Stimulated activated CD8-positive, alpha-beta memory T cell treated with anti-CD3 and anti-CD28 coated beads, Interleukin-7, amount 100 ng/mL, for 4 hours (primary cell): ENCODE data around the gene B3GLCT.
A peak's percentile ranks its signal among the peaks of the same experiment; 100 is the strongest.
"Not testable (repeated sequence)": the region's sequence is repeated elsewhere in the genome, so short reads cannot be mapped to it uniquely, and the experiment has no call there.

Experiments used
- DNase-seq, 2 donors: peaks; one replicate each; pipeline ENCODE4 v3.0.0-alpha.2; 2020; ENCODE audit warnings: low read depth in 2 of 2

Gene B3GLCT

DNA sequence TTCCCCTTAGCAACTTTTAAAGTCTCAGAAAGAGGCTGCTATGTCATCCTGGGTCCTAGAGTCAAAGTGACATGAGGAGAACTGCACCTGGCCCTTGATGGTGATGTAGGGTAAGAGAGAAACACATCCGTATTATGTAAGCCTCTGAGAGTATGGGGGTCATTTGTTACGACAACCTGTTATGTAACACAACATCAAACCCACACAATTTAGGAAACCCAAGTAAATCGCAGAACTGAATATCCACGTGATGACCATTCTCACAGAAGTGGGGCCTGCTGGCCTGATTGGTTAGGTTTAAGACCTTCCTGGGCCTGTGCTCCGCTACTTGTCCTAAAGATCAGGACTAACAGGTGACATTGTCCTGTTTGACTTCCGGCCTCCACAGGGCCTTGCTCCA lies 15.3 kb upstream of the B3GLCT start:
- DNase-seq: no peak

DNA sequence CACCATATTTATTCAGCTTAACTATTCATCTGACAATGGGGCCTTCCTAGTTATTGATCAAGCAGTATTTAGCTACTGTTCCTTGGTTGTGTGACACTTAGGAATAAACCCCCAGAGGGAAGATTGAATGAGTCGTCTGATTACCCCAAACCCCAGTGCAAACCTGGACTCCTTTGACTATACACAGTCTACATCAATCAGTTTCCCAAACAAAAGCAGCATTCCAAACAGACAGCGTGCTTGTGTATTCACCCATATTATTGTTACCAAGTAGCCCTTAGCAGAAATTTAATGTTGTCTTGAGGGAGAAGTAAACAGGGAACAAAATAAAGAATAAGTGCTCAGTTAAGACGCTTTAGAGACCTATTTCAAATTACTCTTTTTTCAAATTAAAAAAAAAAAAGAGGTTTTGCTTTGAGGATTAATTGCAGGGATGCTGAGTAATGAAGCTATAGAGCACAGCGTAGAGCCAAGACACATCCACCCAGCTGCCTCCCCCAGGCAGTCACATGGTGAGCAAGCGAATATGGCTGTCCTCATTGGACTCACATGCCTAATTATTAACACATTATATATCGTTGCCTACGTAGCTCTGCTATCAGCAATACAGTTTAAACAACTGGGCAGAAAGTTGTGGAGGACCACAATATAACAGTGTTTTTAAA lies 14.7 kb upstream of the B3GLCT start:
- no peak for DNase-seq

DNA sequence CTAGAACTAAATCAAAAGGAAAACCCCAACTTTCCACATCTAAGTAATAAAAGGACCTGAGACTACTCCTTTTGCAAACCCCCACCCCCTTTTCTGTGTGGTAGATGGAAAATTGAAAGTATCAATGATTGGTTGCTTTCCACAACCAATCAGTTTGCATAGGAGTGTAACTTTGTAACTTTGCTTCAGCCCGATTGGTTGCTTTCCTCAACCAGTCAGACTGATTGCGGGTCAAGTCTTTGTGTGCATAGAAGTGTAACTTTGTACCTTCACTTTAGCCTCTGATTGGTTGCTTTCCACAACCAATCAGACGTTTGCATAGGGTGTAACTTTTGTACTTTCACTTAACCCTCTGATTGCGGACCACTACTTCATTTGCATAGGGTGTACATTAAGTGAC lies 8.0 kb upstream of the B3GLCT start:
- DNase-seq: no peak

DNA sequence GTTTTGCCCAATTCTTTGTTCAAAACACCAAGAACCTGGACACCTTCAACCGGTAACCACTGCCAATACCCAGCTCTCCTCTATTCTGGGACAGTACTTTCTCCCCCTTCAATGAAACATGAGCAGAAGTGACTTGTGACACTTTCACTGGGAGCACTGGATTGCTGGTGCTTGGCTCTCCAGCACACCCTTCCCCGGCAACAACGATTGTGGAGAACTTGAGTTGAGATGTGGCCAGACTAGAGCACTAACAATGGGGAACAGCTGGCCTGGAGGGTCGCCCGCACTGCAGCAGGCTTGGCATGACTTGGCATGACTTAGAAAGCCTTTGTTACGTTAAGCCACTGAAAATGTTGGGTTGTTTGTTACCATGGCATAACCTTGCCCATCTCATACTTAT lies 7.5 kb upstream of the B3GLCT start:
- no peak for DNase-seq

DNA sequence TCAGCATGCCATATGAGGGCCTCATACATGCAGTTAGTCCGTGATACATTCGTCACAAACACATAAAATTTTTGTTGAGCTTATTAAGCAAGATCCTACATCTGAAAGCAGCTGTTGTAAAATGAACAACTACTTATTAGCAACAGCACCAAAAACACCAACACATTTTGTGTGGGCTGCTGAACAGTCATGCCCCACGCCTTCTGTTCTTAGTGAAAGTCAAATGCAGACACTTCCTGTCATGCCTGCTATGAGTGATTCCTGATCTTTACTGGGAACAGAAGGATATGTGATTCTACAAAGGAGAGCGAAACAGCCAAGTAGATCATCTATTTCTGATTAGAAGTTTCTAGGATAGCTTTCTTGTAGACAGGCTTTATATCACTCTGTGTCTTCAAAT lies 4.2 kb upstream of the B3GLCT start:
- DNase-seq: no peak

DNA sequence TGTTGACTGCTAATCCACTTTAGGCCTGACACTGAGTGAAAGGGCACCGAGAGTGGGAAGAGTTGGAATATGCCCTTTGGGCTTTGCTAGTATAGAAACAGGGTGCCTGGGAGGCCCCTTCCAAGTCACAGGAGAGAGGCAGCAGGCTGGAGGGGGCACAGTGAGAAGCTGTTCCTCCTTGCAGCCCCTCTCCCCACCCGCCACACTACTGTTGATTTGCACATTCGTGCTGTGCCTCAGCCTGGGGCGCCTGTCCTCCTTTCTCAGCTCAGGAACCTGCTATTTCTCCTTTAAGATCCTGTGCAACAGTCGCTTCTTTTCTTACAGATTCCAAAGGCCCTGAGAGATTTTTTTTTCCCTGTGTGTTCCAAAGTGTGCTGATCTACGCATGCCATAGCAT lies 2.8 kb upstream of the B3GLCT start:
- no peak for DNase-seq

DNA sequence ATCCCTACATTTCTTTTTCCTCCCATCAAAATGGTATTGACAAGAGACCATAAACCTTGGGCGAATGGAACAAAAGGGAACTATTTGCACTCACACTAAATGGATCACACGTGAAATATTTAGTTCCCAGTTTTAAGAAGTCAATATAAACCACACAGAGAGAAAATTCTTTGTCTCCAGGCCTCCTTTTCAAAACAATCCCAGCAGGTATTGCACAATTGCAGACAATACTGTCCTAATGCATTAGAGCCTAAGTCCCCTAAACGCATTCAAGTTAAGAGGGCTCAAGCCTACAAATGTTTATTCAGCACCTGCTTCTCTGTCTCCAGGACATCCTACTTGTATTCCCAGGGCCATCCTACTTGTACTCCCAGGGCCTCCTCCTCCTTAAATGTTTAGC lies 1.3 kb upstream of the B3GLCT start:
- DNase-seq: no peak

DNA sequence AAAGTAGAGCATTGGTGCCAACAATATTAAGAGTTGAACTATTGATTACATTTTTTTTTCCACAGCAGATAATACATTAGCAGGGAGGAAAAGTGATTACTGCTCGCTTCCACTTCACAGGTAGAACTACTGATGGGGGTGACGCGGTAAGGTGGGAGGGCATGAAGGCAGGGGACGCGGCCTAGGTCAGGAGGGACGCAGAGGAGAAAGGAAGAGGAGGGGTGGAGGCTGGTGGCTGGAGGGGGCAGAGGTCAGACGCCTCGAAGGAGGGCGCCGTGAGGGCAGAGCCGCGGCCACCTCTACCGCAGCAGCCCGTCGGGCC lies 287 bp upstream of the B3GLCT start:
- DNase-seq: no peak

DNA sequence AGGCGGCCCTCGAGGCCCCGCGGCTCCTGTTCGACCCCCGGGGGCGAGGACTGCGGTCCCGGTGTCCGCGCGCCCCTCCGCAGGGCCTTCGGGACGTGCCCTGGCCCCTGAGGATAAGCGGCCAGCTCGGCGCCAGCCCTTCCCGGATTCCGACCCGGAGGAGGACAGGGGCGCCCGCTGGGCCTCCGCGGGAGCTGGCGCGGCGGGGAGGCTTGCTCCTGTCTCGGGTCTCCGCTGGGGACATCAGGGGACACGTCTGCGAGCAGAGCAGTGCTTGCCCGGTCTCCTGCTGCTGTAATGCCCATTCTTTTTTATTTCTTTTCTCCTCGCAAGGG lies 829 bp downstream of the B3GLCT start:
- DNase-seq: peak in 1 of 2 donors; percentile 42

DNA sequence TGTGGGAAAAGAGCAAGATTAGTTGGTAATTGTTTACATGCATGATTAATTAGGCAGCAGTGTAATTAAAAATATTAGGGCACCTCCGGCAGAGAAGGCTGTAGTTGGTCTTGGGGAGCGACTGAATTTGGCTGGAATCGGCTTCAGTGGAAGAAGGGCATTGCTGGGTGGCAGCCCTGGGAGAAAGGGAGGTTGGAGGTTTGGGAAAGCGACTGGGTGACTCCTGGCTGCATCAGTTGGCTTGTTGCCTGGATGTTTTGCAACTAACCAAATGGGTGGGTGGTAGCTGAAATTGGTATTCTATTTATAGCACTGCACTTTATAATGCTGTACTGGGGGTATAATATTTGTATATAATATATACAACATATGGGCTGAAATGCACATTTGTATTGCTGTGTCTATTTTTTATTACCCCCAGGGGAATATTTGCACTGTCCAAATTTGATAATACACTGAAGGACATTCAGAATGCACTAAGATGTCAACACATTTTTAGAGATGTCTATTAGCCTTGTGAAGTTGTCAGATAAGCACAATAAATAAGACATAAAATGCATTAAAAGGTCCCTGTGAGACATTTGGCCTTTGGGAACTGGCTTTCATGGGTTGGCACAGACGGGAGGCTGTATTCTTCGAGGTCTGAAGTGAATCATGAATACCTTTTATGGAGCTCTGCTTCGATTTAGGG lies 1.7 kb downstream of the B3GLCT start:
- no peak for DNase-seq

DNA sequence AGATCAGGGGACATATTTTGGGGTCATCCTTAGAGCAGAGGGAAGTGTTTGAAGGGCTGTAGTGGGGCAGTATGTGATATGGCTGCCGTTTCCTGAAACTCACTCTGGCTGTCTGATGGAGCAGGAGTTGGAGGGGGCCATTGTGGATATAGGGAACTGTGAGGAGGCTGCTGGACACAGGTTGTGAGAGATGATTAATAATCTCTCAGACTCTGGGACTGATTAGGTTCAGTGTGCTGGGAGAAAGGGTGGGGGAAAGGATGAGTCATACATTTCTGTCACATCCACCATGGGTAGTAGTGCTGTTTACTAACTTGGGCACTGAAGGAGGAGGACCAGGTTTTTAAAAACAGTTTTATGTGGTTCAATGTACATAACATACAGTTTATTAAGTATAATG lies 4.8 kb downstream of the B3GLCT start:
- DNase-seq: no peak

DNA sequence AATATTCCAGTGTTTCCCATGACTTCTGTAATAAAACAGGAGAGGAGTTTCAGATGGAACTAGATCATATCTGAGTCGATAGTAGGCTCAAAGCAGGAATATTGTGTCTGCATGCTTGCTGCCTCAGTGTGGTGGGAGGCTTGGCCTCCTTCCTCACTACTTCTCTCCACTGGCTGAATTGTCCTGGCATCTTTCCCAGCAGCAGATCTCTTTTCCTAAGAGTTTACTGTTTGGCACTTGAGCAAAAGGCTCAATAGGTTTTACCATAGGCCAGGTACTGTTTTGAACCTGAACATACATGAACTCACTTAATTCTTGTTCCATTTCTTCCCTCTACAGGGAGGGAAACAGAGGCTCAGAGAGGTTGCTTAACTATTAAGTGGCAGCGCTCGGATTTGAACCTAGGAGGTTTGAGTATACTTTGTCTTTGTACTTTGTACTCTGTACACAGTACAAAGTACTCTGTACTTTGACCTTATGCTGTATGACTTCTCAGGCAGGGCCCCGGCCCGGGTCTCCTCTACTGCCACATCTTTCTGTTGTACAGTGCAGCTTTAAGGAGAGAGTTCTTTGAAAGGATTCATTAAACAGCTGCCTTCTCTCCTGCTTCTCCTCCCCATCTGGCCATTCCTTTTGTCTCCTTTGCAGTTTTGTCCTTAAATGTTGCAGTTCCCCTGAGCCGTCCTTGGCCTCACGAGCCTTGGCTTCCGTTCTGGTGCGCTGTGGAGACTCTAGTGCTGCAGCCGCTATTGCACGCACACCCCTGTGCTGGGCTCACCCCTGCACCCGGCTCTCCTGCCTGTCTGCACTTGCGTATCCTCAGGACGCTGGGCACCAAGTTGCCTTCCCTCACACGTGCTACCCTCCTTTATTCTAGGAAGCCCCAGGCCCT lies 8.1 kb downstream of the B3GLCT start:
- no peak for DNase-seq

DNA sequence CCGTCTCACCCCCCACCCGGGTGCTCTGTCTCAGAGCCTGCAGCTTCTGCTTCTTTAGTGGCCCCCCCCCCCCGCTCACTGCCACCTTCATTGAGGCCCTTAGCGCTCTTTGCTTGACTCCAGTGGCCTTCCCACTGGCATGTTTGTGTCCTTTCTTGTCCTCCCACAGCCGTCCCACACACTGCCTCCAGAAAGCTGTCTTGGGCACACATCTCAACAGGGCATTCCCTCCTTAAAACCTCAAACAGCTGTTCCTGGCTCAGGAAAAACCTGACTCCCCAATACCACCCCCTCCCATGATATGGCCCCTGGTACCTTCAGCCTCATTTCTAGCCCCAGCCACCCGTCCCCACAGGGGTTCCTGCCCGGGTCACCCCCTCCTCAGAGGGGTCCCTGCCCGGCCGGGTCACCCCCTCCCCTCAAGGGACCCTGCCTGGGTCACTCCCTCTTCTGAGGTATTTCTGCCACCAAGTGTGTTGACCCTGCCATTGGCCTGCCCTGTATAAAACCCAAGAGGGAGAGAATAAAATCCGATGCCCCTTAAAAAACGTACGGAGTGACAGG lies 8.9 kb downstream of the B3GLCT start:
- no peak for DNase-seq

DNA sequence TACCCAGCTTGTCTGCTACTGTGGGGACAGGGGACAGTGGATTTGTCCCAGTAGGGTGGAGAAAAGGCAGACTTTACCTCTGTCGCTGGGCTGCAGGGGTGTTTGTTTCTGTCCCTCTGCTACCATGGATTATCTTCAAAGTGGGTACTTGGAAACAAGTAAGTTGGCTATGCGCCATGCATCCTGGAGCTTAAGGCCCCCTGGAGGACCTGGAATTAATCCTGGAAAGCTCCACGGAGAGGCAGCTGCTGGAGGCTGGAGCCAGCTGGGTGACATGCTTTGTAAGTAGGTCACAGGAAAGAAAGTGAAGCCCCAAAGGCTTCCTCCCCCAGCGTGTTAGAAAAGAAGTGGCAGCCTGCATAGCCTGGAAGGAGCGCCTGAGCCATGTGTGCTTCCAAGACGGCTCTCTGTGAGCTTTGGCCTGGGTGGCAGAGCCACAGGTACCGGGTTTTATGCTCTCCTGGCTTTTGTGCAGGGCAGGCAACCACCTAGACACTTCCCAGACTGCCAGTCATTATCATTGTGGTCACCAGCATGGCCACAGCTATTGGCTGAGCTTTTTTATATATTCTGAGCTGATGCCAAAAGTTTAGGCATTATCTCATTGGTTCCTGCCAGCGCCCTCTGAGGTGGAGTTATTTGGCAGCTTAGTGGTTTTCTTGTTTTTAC lies 9.5 kb downstream of the B3GLCT start:
- no peak for DNase-seq

DNA sequence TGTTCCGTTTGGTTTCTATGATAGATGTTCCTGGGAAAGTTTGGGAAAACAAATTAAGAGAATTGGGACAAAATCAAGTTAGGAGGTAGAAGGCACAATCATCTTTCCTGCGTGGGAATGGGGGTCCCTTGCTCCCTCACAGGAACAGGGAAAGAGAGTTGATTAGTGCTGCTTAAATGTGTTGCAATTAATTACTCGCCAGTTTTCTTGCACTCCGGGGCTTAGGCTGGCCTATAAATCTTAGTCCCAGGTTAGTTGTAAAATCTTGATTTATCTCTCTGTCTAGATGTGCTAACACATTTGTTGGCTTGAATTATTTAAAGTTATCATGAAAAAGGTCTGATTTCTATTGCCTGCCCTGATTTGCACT lies 10.1 kb downstream of the B3GLCT start:
- no peak for DNase-seq

DNA sequence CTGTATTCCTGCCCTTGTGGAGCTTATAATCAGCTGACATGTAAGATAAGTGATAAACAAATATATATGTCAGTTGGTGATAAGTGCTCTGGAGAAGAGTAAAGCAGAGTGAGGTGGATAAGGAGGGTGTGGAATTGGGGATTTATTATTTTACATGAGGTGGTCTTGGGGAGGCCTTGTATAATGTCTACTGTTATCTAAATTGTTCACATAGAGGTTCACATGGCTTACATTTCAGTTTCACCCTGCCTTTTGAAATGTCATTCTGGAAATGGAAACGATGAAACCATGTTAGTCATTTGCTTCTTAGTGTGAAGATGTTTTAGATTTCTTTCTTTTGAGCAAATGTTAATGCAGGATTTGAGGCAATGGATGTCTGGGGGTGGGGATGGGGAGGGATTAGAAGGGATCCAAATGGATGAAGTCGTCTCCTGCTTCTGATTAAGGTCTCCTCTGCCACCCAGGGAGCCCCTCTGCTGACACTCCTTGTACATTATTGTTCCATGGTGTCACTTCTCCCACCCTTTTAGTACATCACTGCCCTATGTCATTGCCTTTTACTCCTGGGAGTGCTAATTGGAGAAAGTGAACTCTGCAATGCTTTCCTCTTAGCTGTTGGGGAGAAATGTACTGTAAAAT lies 14.0 kb downstream of the B3GLCT start:
- no peak for DNase-seq

DNA sequence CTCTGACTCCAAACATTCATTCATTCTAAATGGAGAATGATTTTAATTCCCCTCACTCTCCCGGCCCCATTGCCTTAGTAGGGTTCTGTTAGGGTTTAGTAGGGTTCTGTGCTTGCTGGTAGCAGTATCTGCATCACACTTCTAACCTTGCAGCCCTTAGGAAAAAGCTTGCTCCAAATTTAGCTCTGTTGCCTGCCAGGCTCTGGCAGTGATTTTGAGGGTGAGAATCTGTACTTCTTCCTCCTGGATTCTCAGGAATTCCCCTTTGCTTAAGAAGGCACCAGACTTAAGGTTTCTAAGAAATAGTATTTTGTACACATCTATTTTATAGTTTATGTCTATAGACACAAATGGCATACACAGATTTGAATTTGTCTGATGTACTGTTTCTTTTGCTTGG lies 14.7 kb downstream of the B3GLCT start:
- no peak for DNase-seq

DNA sequence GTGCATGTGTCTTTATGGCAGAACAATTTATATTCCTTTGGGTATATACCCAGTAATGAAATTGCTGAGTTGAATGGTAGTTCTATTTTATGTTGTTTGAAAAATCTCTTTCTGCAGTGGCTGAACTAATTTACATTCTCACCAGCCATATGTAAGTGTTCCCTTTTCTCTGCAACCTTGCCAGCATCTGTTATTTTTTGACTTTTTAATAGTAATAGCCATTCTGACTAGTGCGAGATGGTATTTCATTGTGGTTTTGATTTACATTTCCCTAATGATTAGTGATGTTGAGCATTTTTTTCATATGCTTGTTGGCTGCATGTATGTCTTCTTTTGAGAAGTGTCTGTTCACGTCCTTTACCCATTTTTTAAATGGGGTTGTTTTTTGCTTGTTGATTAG lies 17.1 kb downstream of the B3GLCT start:
- not testable (repeated sequence) for DNase-seq

DNA sequence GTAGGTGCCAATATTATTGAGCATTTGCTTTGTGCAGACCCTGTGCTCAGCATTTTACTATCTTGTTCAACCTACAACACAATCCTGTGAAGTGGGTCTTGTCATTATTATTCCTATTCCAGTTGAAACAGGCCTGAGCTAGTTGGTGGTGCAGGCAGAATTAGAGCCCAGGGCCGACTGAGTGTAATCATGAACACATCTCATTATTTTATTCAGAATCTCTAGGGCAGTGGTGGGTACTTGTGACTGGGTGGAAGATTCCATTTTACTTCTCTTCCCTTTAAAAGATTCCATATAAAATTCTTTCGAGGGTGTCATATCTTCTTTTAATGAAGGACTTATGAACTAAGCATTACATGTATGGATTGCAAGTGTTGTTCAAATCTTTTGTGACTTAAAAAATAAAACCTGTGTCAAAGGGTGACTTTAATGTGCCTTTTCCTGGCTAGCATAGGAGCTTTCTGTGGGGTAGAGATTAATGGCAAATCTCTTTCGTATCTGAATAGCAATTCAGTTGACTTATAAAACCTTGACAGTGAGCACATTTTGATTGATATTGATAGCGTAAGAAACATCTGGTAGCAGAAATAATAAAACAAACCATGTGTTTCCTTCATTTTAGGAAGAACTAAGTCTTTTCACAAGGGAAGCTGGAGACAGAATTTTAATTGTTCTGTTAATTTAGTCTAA lies 20.3 kb downstream of the B3GLCT start:
- DNase-seq: no peak

DNA sequence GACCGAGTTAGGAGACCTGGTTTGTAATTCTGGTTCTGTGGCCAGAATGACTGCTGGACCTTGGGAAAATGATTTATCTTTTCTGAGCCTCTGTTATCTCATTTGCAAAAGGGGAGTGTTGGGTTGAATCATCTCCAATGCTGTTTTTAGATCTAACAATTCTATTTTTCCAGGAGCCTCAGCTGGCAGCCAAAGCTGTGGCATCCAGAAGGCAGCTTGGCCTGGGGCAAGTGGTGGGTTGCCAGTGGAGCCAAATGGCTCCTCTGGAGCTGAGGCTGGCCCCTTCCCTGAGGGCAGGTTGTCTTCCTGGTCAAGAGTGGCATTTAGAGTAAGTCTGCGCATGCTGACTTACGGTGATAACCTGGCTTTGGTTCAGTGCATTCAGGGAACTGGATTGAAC lies 21.3 kb downstream of the B3GLCT start:
- no peak for DNase-seq

DNA sequence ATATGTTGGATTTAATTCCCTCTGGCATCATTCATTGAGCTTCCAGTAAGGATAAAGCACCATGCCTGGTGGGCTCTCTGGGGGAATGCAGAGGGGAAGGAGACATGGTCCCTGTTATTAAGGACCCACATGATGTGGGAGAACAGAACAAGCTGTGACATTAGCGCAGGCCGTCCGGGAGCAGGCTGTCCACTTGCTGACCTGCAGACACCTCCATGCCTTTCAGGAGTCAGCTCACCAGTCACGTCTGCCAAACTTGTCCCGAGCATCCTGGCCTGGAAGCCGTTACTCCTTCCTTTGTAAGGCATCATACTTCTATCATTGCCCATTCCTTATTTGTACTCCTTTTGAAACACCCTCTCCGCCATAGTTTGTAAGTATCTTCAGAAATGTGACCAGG lies 23.4 kb downstream of the B3GLCT start:
- no peak for DNase-seq
